Spleen (tissue), 11 donors: ENCODE data around the gene PI4K2B. TPM values are rescaled to one million over a fixed set of nuclear protein-coding genes. Genes with fewer than 3 reads are reported as not detected.

Experiments used
- DNase-seq: peaks from one replicate; pipeline ENCODE4 v3.0.0-alpha.2; 2020
- H3K27ac ChIP-seq, 8 donors: fragments of 200-600 bp; sonication (generic) in 7 of 8; 1 replicate in 4 of 8; 2 replicates in 4 of 8; pipeline versions ENCODE4 v1.5.0 to v1.8.0; 2016 to 2021; ENCODE audit warnings: inconsistent platforms in 4 of 8, mild to moderate bottlenecking in 4 of 8, moderate library complexity in 1 of 8
- H3K27me3 ChIP-seq, 7 donors: fragments of 200-600 bp; sonication (generic) in 6 of 7; replicated peaks in 1 of 7; 1 replicate in 4 of 7; 2 replicates in 3 of 7; pipeline versions ENCODE4 v1.5.0 to v1.8.0; 2016 to 2021; ENCODE audit warnings: inconsistent platforms in 3 of 7, mild to moderate bottlenecking in 1 of 7
- H3K36me3 ChIP-seq, 6 donors: fragments of 200-600 bp; sonication (generic) in 5 of 6; 1 replicate in 4 of 6; 2 replicates in 2 of 6; pipeline versions ENCODE4 v1.5.0 to v1.8.0; 2016 to 2021; ENCODE audit warnings: inconsistent platforms in 2 of 6
- H3K4me1 ChIP-seq, 6 donors: fragments of 200-600 bp; sonication (generic) in 5 of 6; 1 replicate in 3 of 6; 2 replicates in 3 of 6; pipeline versions ENCODE4 v1.5.0 to v1.8.0; 2016 to 2021; ENCODE audit warnings: inconsistent platforms in 3 of 6
- H3K4me3 ChIP-seq, 8 donors: fragments of 200-600 bp; sonication (generic) in 7 of 8; 1 replicate in 4 of 8; 2 replicates in 4 of 8; pipeline versions ENCODE4 v1.5.0 to v1.8.0; 2016 to 2021; ENCODE audit warnings: inconsistent platforms in 4 of 8, mild to moderate bottlenecking in 4 of 8, moderate library complexity in 2 of 8
- H3K9me3 ChIP-seq, 8 donors: fragments of 200-600 bp; sonication (generic) in 7 of 8; 1 replicate in 4 of 8; 2 replicates in 4 of 8; pipeline versions ENCODE4 v1.5.0 to v1.8.0; 2016 to 2021; ENCODE audit warnings: inconsistent platforms in 4 of 8
- CTCF ChIP-seq, 11 experiments: fragments of 200-600 bp in 7 of 11; fragments of 450-650 bp in 4 of 11; sonication (generic) in 4 of 11; IDR thresholded peaks in 8 of 11; conservative IDR thresholded peaks in 3 of 11; 1 replicate in 7 of 11; 2 replicates in 4 of 11; pipeline versions ENCODE4 v1.4.0 to v1.8.0; 2016 to 2021; ENCODE audit warnings: antibody characterized with exemption in 11 of 11, inconsistent platforms in 4 of 11, mild to moderate bottlenecking in 1 of 11
- POLR2A ChIP-seq, 3 donors: fragments of 450-650 bp; IDR thresholded peaks; one replicate each; pipeline ENCODE4 v1.5.1; 2017; ENCODE audit warnings: antibody characterized with exemption in 3 of 3, mild to moderate bottlenecking in 1 of 3
- POLR2AphosphoS5 ChIP-seq, 3 donors: sonication (generic); formaldehyde crosslinking; IDR thresholded peaks; one replicate each; pipeline ENCODE4 v1.5.1; 2017; ENCODE audit warnings: antibody characterized with exemption in 3 of 3
- WGBS, 5 donors: extraction: QIAGEN DNeasy Blood & Tissue Kit in 3 of 5; methylation state at CpG; one replicate each; pipeline versions ENCODE4 v1.1.5 to v1.1.7; 2013 to 2018; 5-methylcytosine and 5-hydroxymethylcytosine counted together
- intact Hi-C: fragments of 100-400 bp; cut with DNase I; formaldehyde crosslinking; loops from one replicate; pipeline ENCODE4 v1.15.0; 2023; ENCODE audit warnings: low total_unique reads
- polyA plus RNA-seq, 3 donors: library from polyadenylated mRNA; stranded (reverse); fragments of 200-250 nt; gene quantifications; one replicate each; pipeline ENCODE4 v1.2.1, GENCODE V29; 2013
- total RNA-seq, 7 donors: library from RNA; depleted of rRNA in 3 of 7; stranded (reverse); fragments of >200 nt in 3 of 7; fragmentation: NEBNext Ultra II Directional in 4 of 7; extraction: Animal tissue kit (Norgen Biotek cat#: 25700) in 4 of 7; gene quantifications; one replicate each; pipeline versions ENCODE4 v1.1.0 to v1.2.1, GENCODE V29; 2016 to 2021
- donor health status: healthy with polysubstance abuse.
- donor health status: DM: no; HTN: no; CAD: no; lungs with moderate emphysema.
- donor health status: DM: no; HTN: no; CAD: no.
- donor health status: Bipolar disorder and iron deficiency.
- donor health status: healthy.
- donor health status: DM: no; HTN: no; CAD: no.
- donor health status: DM: yes; HTN: yes; CAD: no.

PI4K2B gene
- total and polyA plus RNA-seq, 10 donors, result 6.1 to 19.6 (median 15.3) TPM

- no peaks in the 10 kb centered on the region for H3K27me3 ChIP-seq
- no peak overlapping the region for H3K27ac ChIP-seq
- H3K4me1 ChIP-seq, result no peaks in the 10 kb centered on the region
- peaks cover 0 to 64% (median 21%) of the 10 kb centered on the region in 6 donors for H3K36me3 ChIP-seq
- no peak for DNase-seq
- intact Hi-C loops, result no loop called here
- H3K9me3 ChIP-seq, result no peaks in the 10 kb centered on the region
- H3K4me3 ChIP-seq, result no peak overlapping the region
- WGBS, 5 donors, result 69 to 95% (median 78%) methylated on average over 4 of the region's 4 CpGs
- TF ChIP-seq POLR2A (IDR thresholded peaks at IDR 0.05) (no peak), CTCF (IDR thresholded peaks at IDR 0.05 in 8 of 11, conservative IDR thresholded peaks at IDR 0.05 in 3 of 11) (no peak), POLR2AphosphoS5 (IDR thresholded peaks at IDR 0.05) (no peak)
These were observed 46.4 kb downstream of the PI4K2B start for GRCh38 chr4:25280210-25280609.

GRCh38 chr4:25283948-25284347, 50.1 kb downstream of the PI4K2B start:
- intact Hi-C loops, result no loop called here
- H3K4me3 ChIP-seq, result no peak overlapping the region
- no peaks in the 10 kb centered on the region for H3K27me3 ChIP-seq
- DNase-seq, result no peak
- peaks cover 0 to 28% (median 13%) of the 10 kb centered on the region in 6 donors for H3K36me3 ChIP-seq
- H3K9me3 ChIP-seq, result peaks cover 0 to 15% (median 6%) of the 10 kb centered on the region in 8 donors
- no peaks in the 10 kb centered on the region for H3K4me1 ChIP-seq
- TF ChIP-seq POLR2AphosphoS5 (IDR thresholded peaks at IDR 0.05) (no peak), POLR2A (IDR thresholded peaks at IDR 0.05) (no peak), CTCF (IDR thresholded peaks at IDR 0.05 in 8 of 11, conservative IDR thresholded peaks at IDR 0.05 in 3 of 11) (no peak)
- WGBS, 5 donors, result 91 to 96% (median 94%) methylated on average over 3 of the region's 3 CpGs
- H3K27ac ChIP-seq, result no peak overlapping the region

GRCh38 chr4:25284466-25284865, 50.6 kb downstream of the PI4K2B start:
- 73 to 90% (median 78%) methylated on average over 3 of the region's 3 CpGs for WGBS, 5 donors
- intact Hi-C loops, result no loop called here
- no peak for DNase-seq
- peaks cover 0 to 17% (median 6%) of the 10 kb centered on the region in 8 donors for H3K9me3 ChIP-seq
- TF ChIP-seq CTCF (IDR thresholded peaks at IDR 0.05 in 8 of 11, conservative IDR thresholded peaks at IDR 0.05 in 3 of 11) (no peak), POLR2A (IDR thresholded peaks at IDR 0.05) (no peak), POLR2AphosphoS5 (IDR thresholded peaks at IDR 0.05) (no peak)
- peaks cover 0 to 23% (median 12%) of the 10 kb centered on the region in 6 donors for H3K36me3 ChIP-seq
- H3K4me1 ChIP-seq, result no peaks in the 10 kb centered on the region
- no peak overlapping the region for H3K4me3 ChIP-seq
- no peak overlapping the region for H3K27ac ChIP-seq
- no peaks in the 10 kb centered on the region for H3K27me3 ChIP-seq

GRCh38 chr4:25290490-25291067, 56.7 kb downstream of the PI4K2B start:
- H3K4me3 ChIP-seq, result no peak overlapping the region
- peaks cover 0 to 17% (median 6%) of the 10 kb centered on the region in 8 donors for H3K9me3 ChIP-seq
- TF ChIP-seq CTCF (IDR thresholded peaks at IDR 0.05 in 8 of 11, conservative IDR thresholded peaks at IDR 0.05 in 3 of 11), result no peak
- intact Hi-C loops, result no loop called here
- 87 to 94% (median 91%) methylated on average over 7 to 11 of the region's 11 CpGs for WGBS, 5 donors
- no peaks in the 10 kb centered on the region for H3K36me3 ChIP-seq
- no peak for DNase-seq
- H3K4me1 ChIP-seq, result no peaks in the 10 kb centered on the region
- no peaks in the 10 kb centered on the region for H3K27me3 ChIP-seq
- no peak overlapping the region for H3K27ac ChIP-seq
